Type B pancreatic cell (in vitro differentiated cells): Measurements from ENCODE around the gene MTX3. TPM values are rescaled to one million over a fixed set of nuclear protein-coding genes. Genes with fewer than 3 reads are reported as not detected.

Experiments used
- DNase-seq: peaks from one replicate; pipeline ENCODE4 v3.0.0; 2021; ENCODE audit warnings: mixed read lengths; ENCODE audit not compliant: unreplicated experiment; ENCODE audit errors: extremely low spot score
- H3K27ac Mint-ChIP-seq: 2 replicates; pipeline ENCODE4 v1.8.0; 2021; ENCODE audit warnings: mild to moderate bottlenecking, mixed read lengths
- H3K27me3 Mint-ChIP-seq: 2 replicates; pipeline ENCODE4 v1.8.0; 2021; ENCODE audit warnings: mixed read lengths
- H3K36me3 Mint-ChIP-seq: 2 replicates; pipeline ENCODE4 v1.8.0; 2021; ENCODE audit warnings: mixed read lengths
- H3K4me1 Mint-ChIP-seq: one replicate; pipeline ENCODE4 v1.8.0; 2021; ENCODE audit warnings: mixed read lengths; ENCODE audit not compliant: unreplicated experiment
- H3K4me3 Mint-ChIP-seq: 2 replicates; pipeline ENCODE4 v1.8.0; 2021; ENCODE audit warnings: mild to moderate bottlenecking, mixed read lengths
- H3K9me3 Mint-ChIP-seq: 2 replicates; pipeline ENCODE4 v1.8.0; 2021; ENCODE audit warnings: mixed read lengths
- CTCF ChIP-seq: fragments of 200-600 bp; sonication (generic); conservative IDR thresholded peaks from 2 replicates; pipeline ENCODE4 v1.5.0; 2021; ENCODE audit warnings: antibody characterized with exemption, mild to moderate bottlenecking
- total RNA-seq: library from RNA; stranded (reverse); gene quantifications from 2 replicates; pipeline ENCODE4 v1.2.1, GENCODE V29; 2021; ENCODE audit warnings: low replicate concordance

MTX3 gene
- total RNA-seq, 1 donor from 2014 or later, result 24.3 TPM

- Mint-ChIP-seq H3K27ac (no peak overlapping the region), H3K4me3 (no peak overlapping the region), H3K9me3 (no peaks in the 10 kb centered on the region), H3K27me3 (no peaks in the 10 kb centered on the region), H3K36me3 (peaks cover 4% of the 10 kb centered on the region), H3K4me1 (no peaks in the 10 kb centered on the region)
- TF ChIP-seq CTCF, result no peak
- no peak for DNase-seq
These were observed 2.0 kb upstream of the MTX3 start for GRCh38 chr5:79992891-79993657.

- TF ChIP-seq CTCF, result no peak
- Mint-ChIP-seq H3K4me1 (no peaks in the 10 kb centered on the region), H3K36me3 (peaks cover 19% of the 10 kb centered on the region), H3K27me3 (no peaks in the 10 kb centered on the region), H3K9me3 (no peaks in the 10 kb centered on the region), H3K27ac (peak overlapping the region; percentile 76), H3K4me3 (peak overlapping the region; percentile 91)
- no peak for DNase-seq
These were observed 861 bp downstream of the MTX3 start for GRCh38 chr5:79990205-79990597.

GRCh38 chr5:79986260-79986659 is 4.8 kb downstream of the MTX3 start:
- H3K9me3 Mint-ChIP-seq, result no peaks in the 10 kb centered on the region
- H3K4me3 Mint-ChIP-seq, result no peak overlapping the region
- H3K27me3 Mint-ChIP-seq, result no peaks in the 10 kb centered on the region
- H3K36me3 Mint-ChIP-seq, result peaks cover 38% of the 10 kb centered on the region
- no peak for TF ChIP-seq CTCF
- no peak for DNase-seq
- no peaks in the 10 kb centered on the region for H3K4me1 Mint-ChIP-seq
- H3K27ac Mint-ChIP-seq, result no peak overlapping the region

GRCh38 chr5:79985288-79985687 is 5.8 kb downstream of the MTX3 start:
- peaks cover 40% of the 10 kb centered on the region for H3K36me3 Mint-ChIP-seq
- no peak for TF ChIP-seq CTCF
- no peak overlapping the region for H3K4me3 Mint-ChIP-seq
- no peaks in the 10 kb centered on the region for H3K4me1 Mint-ChIP-seq
- H3K27ac Mint-ChIP-seq, result no peak overlapping the region
- no peak for DNase-seq
- H3K9me3 Mint-ChIP-seq, result no peaks in the 10 kb centered on the region
- no peaks in the 10 kb centered on the region for H3K27me3 Mint-ChIP-seq

- TF ChIP-seq CTCF, result no peak
- Mint-ChIP-seq H3K9me3 (no peaks in the 10 kb centered on the region), H3K27ac (no peak overlapping the region), H3K36me3 (peaks cover 43% of the 10 kb centered on the region), H3K4me3 (no peak overlapping the region), H3K4me1 (no peaks in the 10 kb centered on the region), H3K27me3 (no peaks in the 10 kb centered on the region)
- DNase-seq, result no peak
These were observed 6.7 kb downstream of the MTX3 start for GRCh38 chr5:79984363-79984762.
